GM18909 (cell line): ENCODE results near the gene RAD51B.

ENCODE experiments used
- ATAC-seq: cut with Tn5 transposase; IDR thresholded peaks from one replicate; pipeline ENCODE4 v1.9.1; 2021; ENCODE audit warnings: mild to moderate bottlenecking; ENCODE audit not compliant: unreplicated experiment, poor library complexity

RAD51B gene

GRCh38 chr14:68723808-68724268, 904.3 kb downstream of the RAD51B start:
- ATAC-seq, result no peak

GRCh38 chr14:68724914-68725313, 905.3 kb downstream of the RAD51B start:
- no peak for ATAC-seq

- ATAC-seq, result no peak
Measured at GRCh38 chr14:68726093-68726695, 906.6 kb downstream of the RAD51B start.

- no peak for ATAC-seq
Measured at GRCh38 chr14:68727315-68728047, 907.9 kb downstream of the RAD51B start.

GRCh38 chr14:68728342-68729106, 908.9 kb downstream of the RAD51B start:
- no peak for ATAC-seq

- no peak for ATAC-seq
Measured at GRCh38 chr14:68729556-68729955, 910.0 kb downstream of the RAD51B start.

- no peak for ATAC-seq
Measured at GRCh38 chr14:68730348-68730747, 910.8 kb downstream of the RAD51B start.

- ATAC-seq, result no peak
Measured at GRCh38 chr14:68730811-68731425, 911.3 kb downstream of the RAD51B start.

- no peak for ATAC-seq
Measured at GRCh38 chr14:68733086-68733914, 913.7 kb downstream of the RAD51B start.

- peak; percentile 70 for ATAC-seq
Measured at GRCh38 chr14:68734231-68734732, 914.7 kb downstream of the RAD51B start.

- no peak for ATAC-seq
Measured at GRCh38 chr14:68735856-68736255, 916.3 kb downstream of the RAD51B start.

- ATAC-seq, result no peak
Measured at GRCh38 chr14:68736471-68736871, 916.9 kb downstream of the RAD51B start.

GRCh38 chr14:68737086-68737485, 917.5 kb downstream of the RAD51B start:
- no peak for ATAC-seq

GRCh38 chr14:68738559-68738958, 919.0 kb downstream of the RAD51B start:
- ATAC-seq, result no peak

GRCh38 chr14:68739701-68740100, 920.1 kb downstream of the RAD51B start:
- no peak for ATAC-seq

GRCh38 chr14:68740788-68741476, 921.4 kb downstream of the RAD51B start:
- no peak for ATAC-seq

GRCh38 chr14:68741477-68741791, 921.9 kb downstream of the RAD51B start:
- no peak for ATAC-seq

GRCh38 chr14:68741839-68742470, 922.4 kb downstream of the RAD51B start:
- peak; percentile 84 for ATAC-seq

- no peak for ATAC-seq
Measured at GRCh38 chr14:68744613-68745012, 925.0 kb downstream of the RAD51B start.
